Embryonic facial prominence (tissue), 1 donor: ENCODE data around the gene ZDHHC22.

Experiments
- DNase-seq: peaks from one replicate; pipeline ENCODE4 v3.0.0-alpha.2; 2016; ENCODE audit errors: extremely low spot score

The ZDHHC22 gene

GRCh38 chr14:77104393-77104792, 37.2 kb downstream of the ZDHHC22 start:
- no peak for DNase-seq

- no peak for DNase-seq
These were observed 37.6 kb downstream of the ZDHHC22 start for GRCh38 chr14:77103951-77104350.

DNA sequence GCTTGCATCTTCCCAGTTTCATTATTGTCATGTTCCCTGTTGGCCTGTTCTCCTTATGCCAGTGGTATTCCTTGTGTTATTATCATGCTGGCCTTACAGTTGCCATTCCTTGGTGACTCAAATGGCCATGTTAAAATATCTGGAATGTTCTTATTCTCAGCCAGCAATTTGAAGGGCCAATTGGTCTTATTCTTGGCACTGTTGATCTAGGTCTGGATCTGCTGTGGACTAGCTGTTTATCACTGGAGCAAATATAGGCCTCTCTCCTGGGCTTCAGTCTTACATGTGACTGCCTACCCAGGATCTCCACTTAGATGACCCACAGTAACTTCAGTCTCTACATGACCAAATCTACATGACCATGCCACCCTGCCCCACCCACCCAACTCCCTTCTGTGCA, 38.1 kb downstream of the ZDHHC22 start:
- DNase-seq = no peak

DNA sequence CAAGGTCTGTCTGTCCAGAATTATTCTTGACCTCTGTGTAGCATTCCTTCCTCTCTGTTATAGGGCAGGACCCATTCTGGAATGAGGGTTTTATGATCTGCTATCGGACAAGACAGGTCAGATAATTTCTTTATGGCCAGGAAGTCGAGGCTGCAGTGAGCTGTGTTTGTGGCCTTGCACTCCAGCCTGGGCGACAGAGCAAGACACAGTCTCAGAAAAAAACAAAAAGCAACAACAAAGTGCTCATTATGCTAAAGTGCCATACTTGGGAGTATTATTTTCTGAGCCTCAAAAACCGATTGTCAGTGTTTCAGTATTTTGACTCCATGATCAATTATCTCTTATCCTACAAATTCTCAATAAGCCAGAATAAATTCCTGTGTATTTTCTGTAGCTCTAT, 39.4 kb downstream of the ZDHHC22 start:
- no peak for DNase-seq

GRCh38 chr14:77100961-77101360, 40.6 kb downstream of the ZDHHC22 start:
- no peak for DNase-seq

DNA sequence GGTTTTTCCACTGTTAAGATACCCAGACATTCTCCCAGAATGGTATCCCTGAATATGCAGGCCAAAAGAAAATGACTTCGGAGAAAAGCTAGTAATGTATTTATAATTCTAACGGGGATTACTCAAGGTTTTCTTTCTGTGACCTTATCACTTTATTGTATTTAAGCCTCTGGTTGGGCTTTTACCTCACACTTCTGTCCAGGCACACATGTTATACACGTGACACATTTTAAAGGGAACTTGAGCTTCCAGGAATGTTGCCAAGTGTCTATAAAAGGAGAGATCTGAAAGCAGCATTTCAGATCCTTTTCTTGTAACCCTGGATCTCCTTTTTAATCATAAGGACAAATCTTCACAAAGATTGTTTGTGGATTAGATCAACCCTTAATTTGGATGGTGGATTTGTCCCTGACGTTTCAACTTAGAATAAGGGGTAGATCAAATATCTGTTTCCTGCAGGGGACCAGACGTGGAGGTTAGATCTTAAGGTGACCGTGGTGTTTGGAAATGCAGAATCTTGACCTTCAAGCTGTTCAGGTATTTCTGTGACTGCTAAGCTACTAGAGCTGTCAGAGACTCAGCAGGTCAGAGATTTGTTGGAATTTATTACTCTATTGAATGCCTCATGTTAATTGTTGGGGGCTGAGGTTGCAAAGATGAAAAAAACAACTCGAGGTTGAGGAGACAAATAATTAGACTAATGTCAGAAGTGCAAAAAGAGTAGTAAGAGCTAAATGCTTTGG, 42.0 kb downstream of the ZDHHC22 start:
- no peak for DNase-seq

DNA sequence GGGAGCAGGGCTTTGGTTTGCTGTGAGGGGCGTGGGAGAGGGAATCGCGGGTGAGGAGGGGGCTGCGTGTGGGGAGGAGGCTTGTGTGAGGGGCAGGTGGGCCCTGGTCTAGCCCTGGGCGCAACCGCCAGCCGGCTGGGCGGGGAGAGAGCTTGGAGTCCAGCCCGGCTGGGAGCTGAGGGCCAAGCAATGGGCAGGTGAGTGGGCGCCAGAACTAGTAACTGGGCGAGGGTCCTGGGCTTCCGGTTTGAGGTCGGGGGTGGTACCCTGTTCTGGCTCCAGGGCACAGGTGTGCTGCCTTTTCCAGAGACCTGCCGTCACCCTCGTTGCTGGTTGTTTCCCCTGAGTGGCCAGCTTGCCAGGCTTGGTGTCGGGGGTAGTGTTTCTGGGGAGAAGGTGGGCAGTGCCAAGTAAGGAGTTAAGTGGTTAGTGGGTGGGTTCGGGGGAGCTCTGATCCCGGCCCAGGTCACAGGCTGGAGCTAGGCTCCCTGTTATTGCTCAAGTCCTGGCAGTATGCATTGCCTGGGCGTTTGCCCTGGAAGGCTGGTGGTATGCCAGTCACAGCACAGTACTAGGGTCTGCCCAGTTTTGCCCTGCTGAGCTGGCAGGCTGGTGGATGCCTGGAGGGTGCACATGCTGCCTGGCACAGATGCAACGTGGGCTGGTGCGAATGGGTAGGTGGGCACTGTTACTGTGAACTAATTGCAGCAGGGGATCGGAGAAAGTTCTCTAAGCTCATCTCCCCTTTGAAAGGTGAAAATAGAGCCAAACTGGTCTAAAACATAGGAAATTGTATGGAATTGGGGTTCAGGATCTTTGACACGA, 42.9 kb downstream of the ZDHHC22 start:
- DNase-seq = no peak

DNA sequence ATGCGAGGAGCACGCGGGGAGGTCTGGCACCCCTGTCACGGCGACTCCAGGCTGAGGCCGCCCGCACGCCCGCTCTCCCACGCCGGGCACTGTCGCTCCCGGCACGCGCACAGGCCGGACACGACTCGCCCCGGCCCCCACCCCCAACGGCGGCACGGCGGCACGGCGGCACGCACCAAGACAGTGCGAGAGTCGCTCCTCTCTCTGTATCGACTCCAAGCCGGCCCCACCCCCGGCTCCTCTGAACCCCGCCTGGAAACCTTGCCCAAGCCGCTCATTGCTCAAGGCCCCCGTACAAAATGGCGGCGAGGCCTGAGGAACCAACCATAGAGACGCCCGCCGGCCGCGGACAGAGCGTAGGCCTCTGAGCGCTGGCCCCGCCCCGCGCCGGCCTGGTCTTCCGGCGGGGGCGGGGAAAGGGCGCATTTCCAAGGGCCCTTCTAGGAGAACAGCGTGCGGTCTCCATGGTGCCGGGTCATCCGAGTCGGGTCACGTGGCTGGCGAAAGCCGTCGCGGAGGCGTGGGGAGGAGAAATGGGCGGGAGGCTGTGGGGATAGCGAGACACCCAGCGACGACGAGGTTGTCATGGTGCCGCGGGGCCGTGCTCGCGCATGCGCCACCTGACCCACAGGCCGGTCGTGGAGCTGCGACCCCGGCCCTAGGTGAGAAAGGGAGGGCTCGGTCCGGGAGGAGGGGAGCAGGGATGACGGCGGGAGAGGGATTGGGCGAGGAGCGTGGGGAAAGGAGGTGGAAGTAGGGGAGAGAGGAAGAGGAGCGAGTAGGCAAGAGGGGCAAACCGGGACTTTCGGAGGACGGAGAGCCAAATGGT, 43.7 kb downstream of the ZDHHC22 start, which contains the start of gene CIPC:
TSS of gene CIPC (plus strand) at position 559 of the 829 bp plus-strand sequence. CDS start 7,451 bp downstream, outside the sequence.
- DNase-seq = peak; percentile 96

GRCh38 chr14:77097006-77097699, 44.4 kb downstream of the ZDHHC22 start:
- no peak for DNase-seq

GRCh38 chr14:77094672-77095284, 46.8 kb downstream of the ZDHHC22 start:
- peak; percentile 45 for DNase-seq

DNA sequence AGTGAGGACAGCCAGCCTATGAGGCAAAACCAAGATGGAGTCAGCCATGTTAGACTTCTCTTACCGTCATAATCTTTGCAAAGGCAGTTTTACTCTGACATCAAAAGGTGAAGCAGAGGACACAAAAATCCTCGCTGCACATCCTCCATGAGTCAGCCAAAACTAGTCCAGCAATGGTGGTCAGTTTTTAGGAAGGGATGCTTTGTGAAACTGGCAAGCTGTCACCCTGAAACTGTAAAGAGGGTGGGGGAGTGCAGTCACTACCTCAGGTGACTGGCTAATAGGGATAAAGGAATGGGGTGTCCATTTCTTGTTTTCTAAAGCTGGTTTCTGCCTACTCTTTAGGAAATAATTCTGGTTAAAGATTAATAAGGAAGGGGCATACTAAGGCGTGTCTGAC, 48.9 kb downstream of the ZDHHC22 start:
- no peak for DNase-seq

DNA sequence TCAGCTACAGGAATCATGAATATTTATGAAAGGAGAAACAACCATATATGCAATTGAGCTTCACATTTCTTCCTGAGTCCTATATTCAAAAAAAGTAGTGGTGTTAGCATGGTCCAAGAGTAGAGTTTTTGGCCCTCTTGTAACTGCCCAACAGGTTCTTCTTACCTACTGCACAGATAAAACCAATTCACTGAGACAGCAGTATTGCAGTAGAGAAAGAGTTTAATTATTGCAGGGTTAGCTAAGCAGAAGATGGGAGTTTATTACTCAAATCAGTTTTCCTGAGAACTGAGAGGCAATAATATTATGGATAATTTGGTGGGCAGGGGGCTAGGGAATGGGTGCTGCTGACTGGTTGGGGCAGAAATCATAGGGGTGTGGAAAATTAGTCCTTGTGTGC, 50.1 kb downstream of the ZDHHC22 start:
- DNase-seq = no peak

- DNase-seq = no peak
These were observed 52.9 kb downstream of the ZDHHC22 start for GRCh38 chr14:77088645-77089044.

GRCh38 chr14:77088219-77088618, 53.4 kb downstream of the ZDHHC22 start:
- DNase-seq = no peak

DNA sequence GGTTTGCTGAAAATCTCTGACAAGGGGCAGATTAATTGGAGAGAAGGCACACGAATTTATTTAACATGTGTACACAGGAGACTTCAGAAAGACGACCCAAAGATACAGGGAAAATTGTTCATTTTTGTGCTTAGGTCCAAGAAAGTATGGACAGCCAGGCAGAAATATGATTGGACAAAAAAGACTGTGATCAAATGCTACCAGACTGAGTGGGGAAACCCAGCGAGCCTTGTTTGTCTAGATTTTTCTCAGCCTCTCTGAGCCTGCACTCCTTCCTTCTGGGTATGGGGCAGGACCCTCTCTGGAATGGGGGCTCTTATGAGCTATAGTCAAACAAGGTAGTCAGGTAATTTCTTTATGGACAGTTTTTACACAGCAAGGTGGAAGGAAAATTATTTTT, 54.0 kb downstream of the ZDHHC22 start:
- no peak for DNase-seq

DNA sequence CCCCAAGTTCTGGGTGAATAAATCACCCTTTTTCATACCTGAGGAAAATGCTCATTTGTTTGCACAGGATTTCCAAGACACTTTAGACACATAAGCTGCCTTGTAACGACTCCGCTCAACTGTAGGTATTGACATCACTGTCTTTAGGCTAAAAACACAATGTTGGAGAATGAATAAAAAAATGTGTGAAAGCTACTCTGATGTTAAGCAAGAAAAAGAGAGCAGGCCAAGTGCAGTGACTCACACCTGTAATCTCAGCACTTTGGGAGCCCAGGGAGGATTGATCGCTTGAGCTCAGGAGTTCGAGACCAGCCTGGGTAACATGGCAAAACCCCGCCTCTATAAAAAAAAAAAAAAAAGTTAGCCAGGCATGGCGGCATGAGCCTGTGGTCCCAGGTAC, 54.6 kb downstream of the ZDHHC22 start:
- DNase-seq = no peak

GRCh38 chr14:77086017-77086727, 55.4 kb downstream of the ZDHHC22 start:
- no peak for DNase-seq

DNA sequence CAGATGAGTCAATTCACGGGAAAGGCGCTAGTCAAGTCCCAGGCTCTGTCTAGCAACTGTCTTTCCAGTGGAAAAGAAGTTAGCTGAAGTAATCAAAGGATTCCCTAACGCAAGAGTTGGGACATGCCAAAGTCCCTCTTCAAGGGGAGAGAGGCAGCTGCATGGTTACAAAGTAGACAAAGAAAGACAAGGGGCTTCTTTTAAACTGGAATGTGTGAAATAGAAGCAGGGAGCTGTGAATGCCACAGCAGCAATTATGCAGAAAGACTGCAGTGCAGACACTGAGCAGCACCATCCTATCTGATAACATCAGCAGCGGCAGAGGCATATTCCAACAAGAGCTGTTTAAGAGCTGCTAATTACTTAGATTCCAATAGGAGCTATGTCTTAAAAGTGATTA, 56.1 kb downstream of the ZDHHC22 start:
- no peak for DNase-seq

- no peak for DNase-seq
These were observed 56.6 kb downstream of the ZDHHC22 start for GRCh38 chr14:77084985-77085384.

DNA sequence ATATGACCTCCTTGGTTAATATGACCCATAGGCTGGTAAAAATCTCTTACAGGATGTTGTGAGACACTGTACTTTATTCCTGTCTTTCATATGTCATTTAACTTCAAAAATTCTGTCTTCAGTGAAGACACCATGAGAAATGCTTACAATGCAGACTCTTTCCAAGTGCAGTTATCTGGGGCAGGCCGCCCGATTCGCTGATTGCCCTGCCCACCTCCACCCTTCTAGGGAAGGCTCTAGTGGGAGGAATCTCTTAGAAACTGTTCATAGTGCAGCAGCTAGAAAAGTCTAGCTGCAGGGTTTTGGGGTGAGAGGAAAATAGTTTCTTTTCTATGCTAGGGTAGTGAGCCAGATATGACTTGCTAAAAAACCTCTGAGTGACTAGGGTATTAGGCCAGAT, 58.5 kb downstream of the ZDHHC22 start:
- DNase-seq = no peak
